Upper lobe of left lung (tissue), 4 donors: Measurements from ENCODE around the gene CLK2.

Experiments used
- POLR2A ChIP-seq, 4 donors: fragments of 450-650 bp; IDR thresholded peaks; one replicate each; pipeline ENCODE4 v1.5.1; 2016 to 2017; ENCODE audit warnings: antibody characterized with exemption in 4 of 4, mild to moderate bottlenecking in 2 of 4
- POLR2AphosphoS5 ChIP-seq, 2 donors: sonication (generic); formaldehyde crosslinking; IDR thresholded peaks; one replicate each; pipeline ENCODE4 v1.5.1; 2017; ENCODE audit warnings: antibody characterized with exemption in 2 of 2
- TF ChIP-seq, protein P1 (sequence below), 6 experiments: fragments of 450-650 bp in 4 of 6; fragments of 200-600 bp in 2 of 6; sonication (generic) in 2 of 6; IDR thresholded peaks; one replicate each; pipeline ENCODE4 v1.5.1; 2016 to 2019; ENCODE audit warnings: antibody characterized with exemption in 6 of 6

DNA sequence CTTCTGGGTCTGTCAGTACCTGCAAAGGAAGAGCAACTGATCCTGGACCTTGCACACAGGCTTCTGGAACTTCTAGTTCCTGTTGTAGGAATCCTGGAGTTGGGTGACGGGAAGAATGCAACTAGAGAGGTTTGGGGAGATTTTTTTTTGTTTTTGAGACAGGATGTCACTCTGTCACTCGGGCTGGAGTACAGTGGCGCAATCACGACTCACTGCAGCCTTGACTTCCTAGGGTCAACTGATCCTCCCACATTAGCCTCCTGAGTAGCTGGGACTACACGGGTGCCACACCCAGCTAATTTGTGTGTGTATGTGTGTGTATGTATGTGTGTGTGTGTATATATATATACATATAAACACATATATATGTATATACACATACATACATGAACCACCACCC lies 36.9 kb downstream of the CLK2 start:
- TF ChIP-seq, protein P1, sequence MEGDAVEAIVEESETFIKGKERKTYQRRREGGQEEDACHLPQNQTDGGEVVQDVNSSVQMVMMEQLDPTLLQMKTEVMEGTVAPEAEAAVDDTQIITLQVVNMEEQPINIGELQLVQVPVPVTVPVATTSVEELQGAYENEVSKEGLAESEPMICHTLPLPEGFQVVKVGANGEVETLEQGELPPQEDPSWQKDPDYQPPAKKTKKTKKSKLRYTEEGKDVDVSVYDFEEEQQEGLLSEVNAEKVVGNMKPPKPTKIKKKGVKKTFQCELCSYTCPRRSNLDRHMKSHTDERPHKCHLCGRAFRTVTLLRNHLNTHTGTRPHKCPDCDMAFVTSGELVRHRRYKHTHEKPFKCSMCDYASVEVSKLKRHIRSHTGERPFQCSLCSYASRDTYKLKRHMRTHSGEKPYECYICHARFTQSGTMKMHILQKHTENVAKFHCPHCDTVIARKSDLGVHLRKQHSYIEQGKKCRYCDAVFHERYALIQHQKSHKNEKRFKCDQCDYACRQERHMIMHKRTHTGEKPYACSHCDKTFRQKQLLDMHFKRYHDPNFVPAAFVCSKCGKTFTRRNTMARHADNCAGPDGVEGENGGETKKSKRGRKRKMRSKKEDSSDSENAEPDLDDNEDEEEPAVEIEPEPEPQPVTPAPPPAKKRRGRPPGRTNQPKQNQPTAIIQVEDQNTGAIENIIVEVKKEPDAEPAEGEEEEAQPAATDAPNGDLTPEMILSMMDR (IDR thresholded peaks at IDR 0.05) = no peak
- TF ChIP-seq POLR2AphosphoS5 (IDR thresholded peaks at IDR 0.05) (no peak), POLR2A (IDR thresholded peaks at IDR 0.05) (no peak)
